HPDE6-E6E7 (cell line): ENCODE results near the gene KCTD10.
A peak's percentile ranks its signal among the peaks of the same experiment; 100 is the strongest.
"Not testable (repeated sequence)": the region's sequence is repeated elsewhere in the genome, so short reads cannot be mapped to it uniquely, and the experiment has no call there.

Experiments used
- DNase-seq: peaks from one replicate; pipeline ENCODE4 v3.0.0; 2011; ENCODE audit warnings: missing footprints; ENCODE audit errors: extremely low spot score

KCTD10 gene

GRCh38 chr12:109473526-109474270 is 3.4 kb downstream of the KCTD10 start:
- not testable (repeated sequence) for DNase-seq

GRCh38 chr12:109473006-109473405 is 4.1 kb downstream of the KCTD10 start:
- no peak for DNase-seq

DNA sequence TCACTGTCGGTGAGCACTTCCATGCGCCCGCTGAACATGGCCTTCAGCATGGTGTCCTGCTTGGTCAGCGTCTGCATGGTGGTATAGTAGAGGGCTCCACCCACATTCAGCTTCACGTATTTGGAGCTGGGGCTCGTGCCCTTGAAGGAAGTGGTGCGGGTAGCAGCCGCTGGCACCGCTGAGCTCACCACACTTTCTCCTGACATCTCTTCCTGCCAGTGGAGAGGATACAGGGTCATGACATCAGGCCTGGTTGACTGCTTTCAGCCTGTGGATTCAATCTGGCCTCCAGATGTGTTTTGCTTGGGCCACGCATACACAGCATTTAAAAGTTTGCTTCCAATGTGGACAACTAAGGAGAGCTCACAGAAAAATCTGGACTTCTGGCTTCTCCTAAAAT is 7.6 kb downstream of the KCTD10 start:
- DNase-seq = no peak

GRCh38 chr12:109467978-109468676 is 9.0 kb downstream of the KCTD10 start:
- DNase-seq = no peak

GRCh38 chr12:109466821-109467220 is 10.3 kb downstream of the KCTD10 start:
- no peak for DNase-seq

GRCh38 chr12:109466305-109466704 is 10.8 kb downstream of the KCTD10 start:
- DNase-seq = no peak

- DNase-seq = no peak
Observed at GRCh38 chr12:109464642-109465351, 12.3 kb downstream of the KCTD10 start.

DNA sequence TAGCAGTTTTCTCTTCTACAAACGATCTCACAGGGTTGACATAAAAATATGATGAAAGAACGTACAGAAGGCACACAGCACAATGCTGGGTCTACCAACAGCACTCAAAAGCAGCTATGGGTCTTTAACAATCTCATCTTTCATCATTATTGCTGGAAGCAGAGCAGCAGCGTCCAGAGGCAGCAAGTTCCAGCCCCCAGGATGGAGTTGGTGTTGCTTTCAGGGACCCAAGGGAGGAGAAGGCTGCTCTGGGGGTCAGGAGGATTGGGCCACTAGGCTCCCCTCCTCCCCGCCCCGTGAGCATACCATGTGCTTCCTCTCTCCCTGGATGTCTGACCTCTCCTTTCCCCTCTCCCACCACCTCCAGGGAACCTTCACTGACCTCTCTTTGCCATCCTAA is 13.3 kb downstream of the KCTD10 start:
- no peak for DNase-seq

DNA sequence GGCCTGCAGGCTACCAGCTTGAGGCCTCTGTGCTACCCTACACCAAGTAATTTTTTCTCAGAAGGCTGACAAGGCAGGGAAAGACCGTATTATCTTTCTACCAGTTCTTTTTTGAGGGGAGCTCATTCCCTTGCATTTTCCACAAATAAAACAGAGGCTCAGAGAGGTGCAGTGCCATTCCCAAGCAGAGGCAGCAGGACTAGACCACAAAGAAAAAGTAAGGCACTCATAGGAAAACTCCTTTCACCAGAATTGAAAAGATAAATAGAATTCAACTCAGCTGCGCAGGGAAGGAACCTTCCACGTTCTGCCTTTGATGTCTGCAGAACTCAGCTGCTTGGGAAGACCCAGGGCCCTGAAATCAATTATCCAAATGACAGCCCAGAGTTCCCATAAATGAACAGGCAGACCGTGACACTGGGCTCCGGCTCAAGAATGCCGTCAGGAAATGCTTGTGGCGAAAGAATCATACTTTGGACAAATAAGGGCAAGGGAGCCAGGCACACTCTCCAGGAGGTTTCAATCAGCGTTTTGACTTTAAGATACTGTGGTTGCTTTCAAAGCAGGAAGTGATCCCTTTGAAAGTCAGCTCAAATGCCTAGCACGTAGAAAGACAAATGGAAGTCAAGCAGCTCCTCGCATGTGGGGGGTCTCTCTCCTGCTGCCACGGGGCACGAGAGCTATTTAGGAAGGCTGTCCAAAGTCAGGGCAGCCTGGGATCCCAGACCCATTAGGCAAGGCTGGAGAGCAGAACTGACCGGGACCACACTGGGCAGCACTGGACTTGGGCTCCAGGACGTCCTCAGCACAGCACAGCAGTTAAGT is 14.0 kb downstream of the KCTD10 start:
- peak; percentile 74 for DNase-seq

DNA sequence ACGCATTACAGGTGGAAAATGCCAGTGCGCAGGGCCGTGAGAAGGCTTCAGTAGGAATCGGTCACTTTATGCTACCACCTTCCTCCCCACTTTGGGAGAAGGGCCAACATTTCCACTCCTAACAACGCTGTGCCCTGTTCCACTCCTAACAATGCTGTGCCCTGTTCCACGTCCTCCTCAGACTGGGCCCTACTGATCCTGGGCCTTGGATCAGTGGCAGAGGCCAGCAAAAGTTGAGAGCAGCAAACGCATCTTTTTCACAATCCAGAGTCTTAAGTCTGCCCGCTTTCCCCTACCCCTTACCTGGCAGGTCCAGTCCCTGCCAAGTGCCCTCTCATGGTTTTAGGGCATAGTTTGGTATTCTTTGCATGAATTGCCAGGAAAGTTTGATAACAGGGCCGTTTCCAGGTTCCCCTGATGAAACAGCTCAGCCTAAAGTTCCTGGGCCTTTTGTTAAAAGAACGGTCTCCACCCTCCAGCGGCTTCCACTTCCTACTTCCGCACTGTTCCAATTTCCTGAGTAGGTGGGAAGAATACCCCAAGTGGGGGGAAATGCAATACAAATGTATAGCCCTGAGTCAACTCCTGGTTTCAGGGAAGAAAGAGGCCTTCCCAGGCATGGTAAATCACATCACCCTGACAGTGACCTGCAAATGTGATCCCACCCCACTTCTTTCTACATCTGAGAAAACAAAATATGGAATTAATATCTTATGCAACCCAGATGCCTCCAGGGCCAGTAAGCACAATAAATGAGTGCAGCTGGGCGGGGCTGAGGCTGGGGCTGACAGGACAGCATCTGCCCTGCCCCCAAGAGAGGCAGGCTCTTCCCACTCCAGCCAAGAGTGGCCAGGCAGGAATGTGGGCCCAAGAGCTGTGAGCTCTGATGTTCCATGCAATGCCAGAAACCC is 15.0 kb downstream of the KCTD10 start:
- DNase-seq = peak; percentile 81

- DNase-seq = no peak
Observed at GRCh38 chr12:109461049-109461845, 15.9 kb downstream of the KCTD10 start.

DNA sequence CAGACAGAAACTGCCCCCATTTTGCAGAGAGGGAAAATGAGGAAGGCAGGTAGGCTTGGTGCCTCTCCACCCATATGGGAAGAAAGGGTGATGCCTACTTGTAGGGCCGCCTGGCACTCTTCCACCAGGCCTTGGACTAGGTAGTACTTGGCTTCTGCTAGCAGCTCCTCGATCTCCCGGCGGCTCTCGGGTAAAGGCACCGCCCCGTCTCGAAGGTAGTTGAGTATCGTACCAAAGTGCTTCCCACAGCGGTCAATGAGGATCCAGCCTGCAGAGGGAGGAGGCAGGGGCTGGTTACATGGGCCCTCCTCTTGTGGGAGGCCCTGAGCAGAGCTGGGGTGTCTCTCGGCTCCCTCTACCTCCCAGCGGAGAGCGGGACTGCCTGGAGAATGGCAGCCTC is 16.6 kb downstream of the KCTD10 start:
- no peak for DNase-seq

- no peak for DNase-seq
Observed at GRCh38 chr12:109459247-109459646, 17.9 kb downstream of the KCTD10 start.

- no peak for DNase-seq
Observed at GRCh38 chr12:109458771-109459208, 18.3 kb downstream of the KCTD10 start.

DNA sequence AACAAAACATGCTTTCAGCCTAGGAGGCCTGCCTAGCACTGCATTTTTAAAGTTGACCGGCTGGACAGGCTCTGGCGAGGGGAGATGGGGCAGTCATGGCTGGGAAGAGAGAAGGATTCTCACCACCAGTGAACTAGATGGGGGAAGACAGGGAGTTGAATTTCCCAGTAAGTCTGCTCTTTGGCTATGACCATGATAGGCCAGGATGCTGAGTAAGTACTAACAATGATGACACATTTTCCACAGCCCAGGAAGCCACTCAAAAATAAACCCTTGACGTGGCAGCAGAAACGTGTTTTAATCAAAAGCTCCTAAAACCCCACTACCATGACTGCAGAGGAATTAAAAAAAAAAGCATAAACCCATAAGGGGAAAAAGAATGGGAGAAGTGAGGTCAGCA is 19.0 kb downstream of the KCTD10 start:
- DNase-seq = no peak

DNA sequence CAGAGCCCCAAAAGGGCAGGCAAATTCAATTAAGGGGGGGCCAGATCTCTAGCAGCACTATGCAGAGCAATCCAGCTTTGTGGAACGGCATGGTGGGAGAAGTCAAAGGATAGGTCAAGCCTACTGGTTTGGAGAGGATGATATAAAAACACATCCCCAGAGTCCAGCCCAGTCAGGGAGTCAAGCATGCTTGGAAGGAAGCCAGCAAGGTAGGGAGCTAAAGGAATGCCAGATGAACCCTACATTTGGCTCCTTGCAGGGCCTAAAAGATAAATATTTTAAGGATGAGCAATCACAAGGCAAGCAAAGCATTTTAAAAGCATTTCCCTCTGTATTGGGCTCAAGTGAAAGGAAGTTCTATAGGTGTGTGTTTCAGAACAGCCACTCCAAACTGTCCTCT is 21.4 kb downstream of the KCTD10 start:
- DNase-seq = no peak

GRCh38 chr12:109452489-109452888 is 24.6 kb downstream of the KCTD10 start:
- DNase-seq = no peak

- DNase-seq = no peak
Observed at GRCh38 chr12:109451400-109451799, 25.7 kb downstream of the KCTD10 start.

DNA sequence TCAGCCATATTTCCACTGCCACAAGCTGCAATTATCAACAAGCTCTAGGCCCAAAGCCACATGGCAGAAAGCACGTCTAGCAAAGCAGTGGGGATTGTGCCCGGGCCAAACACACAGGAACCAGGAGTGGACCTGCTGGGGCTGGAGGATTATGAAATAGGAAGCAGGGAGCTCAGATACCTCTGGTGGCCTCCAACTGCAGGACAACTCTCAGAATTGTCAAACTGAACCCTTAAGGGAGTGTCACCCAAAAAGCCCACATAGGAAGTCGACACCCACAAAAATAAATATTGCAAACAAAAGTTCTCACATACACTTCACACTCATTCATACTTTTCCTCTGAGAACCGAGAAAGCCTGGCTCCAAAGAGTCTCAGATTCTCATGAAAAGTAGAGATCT is 26.1 kb downstream of the KCTD10 start:
- DNase-seq = no peak
